ENCODE measurements around the gene PFDN6.

GRCh38 chr6:33280539-33280938 is 8.9 kb upstream of the PFDN6 start:
- no peak for TF ChIP-seq CTCF (conservative IDR thresholded peaks at IDR 0.05; ENCODE audit: low read depth in 2 of 2)
- TF ChIP-seq EZH2 (IDR thresholded peaks at IDR 0.05; ENCODE audit: low read depth, unreplicated experiment), result no peak
